Astrocyte of the cerebellum (primary cell): ENCODE results near the gene PRRG3.

ENCODE experiments used
- DNase-seq: peaks from one replicate; pipeline ENCODE4 v3.0.0-alpha.2; 2011; ENCODE audit warnings: low read depth
- H3K4me3 ChIP-seq: 2 replicates; pipeline ENCODE4 v1.5.1; 2011; ENCODE audit warnings: mild to moderate bottlenecking, low read depth, low read length, moderate library complexity
- in situ Hi-C: cut with HindIII; loops from 2 replicates; pipeline ENCODE4 v1.10.0; 2017; ENCODE audit warnings: low sequenced_read_pairs
- TF ChIP-seq, protein P1 (sequence below): IDR thresholded peaks from 2 replicates; pipeline ENCODE4 v1.5.1; 2012; ENCODE audit warnings: low read length, low read depth, moderate library complexity, mild to moderate bottlenecking; ENCODE audit errors: missing control alignments

PRRG3 gene

DNA sequence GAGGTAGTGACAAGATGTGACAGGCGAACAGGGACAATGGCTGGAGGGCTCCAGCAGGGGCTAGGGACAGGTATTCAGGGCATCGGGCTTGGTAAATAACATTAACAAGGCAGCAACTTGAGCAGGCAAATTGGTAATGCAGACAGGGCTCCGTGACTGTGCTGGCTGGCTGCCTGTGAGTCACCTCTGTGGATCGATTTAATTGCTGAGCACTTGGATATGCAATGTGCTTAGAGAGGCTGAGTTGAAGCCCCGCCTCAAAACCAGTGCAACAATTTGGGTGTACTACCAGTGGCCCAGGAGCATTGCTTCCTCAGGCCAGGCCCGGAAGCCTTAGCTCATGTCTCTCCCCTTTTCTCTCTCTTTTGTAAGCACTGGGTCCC is 58.8 kb downstream of the PRRG3 start:
- TF ChIP-seq, protein P1, sequence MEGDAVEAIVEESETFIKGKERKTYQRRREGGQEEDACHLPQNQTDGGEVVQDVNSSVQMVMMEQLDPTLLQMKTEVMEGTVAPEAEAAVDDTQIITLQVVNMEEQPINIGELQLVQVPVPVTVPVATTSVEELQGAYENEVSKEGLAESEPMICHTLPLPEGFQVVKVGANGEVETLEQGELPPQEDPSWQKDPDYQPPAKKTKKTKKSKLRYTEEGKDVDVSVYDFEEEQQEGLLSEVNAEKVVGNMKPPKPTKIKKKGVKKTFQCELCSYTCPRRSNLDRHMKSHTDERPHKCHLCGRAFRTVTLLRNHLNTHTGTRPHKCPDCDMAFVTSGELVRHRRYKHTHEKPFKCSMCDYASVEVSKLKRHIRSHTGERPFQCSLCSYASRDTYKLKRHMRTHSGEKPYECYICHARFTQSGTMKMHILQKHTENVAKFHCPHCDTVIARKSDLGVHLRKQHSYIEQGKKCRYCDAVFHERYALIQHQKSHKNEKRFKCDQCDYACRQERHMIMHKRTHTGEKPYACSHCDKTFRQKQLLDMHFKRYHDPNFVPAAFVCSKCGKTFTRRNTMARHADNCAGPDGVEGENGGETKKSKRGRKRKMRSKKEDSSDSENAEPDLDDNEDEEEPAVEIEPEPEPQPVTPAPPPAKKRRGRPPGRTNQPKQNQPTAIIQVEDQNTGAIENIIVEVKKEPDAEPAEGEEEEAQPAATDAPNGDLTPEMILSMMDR: no peak
- H3K4me3 ChIP-seq: no peak overlapping the region
- in situ Hi-C loops: loop anchor here (25.0 kb wide), 1 partner anchor 1083 kb away; the partner anchor contains the start of genes CETN2 and NSDHL

DNA sequence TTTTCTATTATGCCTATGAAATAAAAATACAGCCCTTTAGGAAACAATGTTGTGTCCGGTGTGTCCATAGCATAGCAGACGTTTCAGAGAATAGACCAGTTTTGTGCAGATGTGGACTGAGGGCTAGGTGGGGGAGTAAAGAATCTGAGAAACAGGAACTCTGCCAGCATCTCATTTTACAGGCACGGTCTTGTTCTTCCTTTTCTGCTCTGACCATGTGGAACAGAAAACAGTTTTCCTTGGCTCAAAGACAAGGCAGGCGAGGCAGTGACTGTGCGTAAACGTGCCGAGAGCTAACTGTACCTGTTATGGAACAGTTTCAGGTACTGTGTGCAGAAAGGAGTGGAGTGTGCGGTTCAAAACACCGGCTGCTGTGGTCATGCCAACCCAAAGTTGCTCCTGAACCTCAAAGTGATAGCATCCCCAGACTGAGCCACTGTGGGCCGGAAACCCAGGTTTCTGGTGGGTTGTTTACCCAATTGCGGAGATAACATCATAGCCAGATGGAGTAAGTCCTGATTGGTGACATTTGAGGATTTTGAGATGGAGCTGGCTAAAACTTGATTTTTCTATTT is 59.5 kb downstream of the PRRG3 start:
- no peak overlapping the region for H3K4me3 ChIP-seq
- in situ Hi-C loops: loop anchor here (25.0 kb wide), 1 partner anchor 1083 kb away; the partner anchor contains the start of genes CETN2 and NSDHL
- TF ChIP-seq, protein P1: no peak
- DNase-seq: peak; percentile 32

More for the DNA sequence above, 58.8 kb downstream of the PRRG3 start:
- DNase-seq: peak; percentile 65
